SK-N-SH (cell line): ENCODE results near the gene SYNGR4. TPM values are rescaled to one million over a fixed set of nuclear protein-coding genes. Genes with fewer than 3 reads are reported as not detected.

Source experiments
- CTCF ChIA-PET: fragments of 300-600, 350-600 bp; formaldehyde crosslinking; extraction: SDS; loops from one replicate; lab custom pipeline; 2021; lab: Yijun Ruan, JAX
- POLR2A ChIA-PET: fragments of 350-600 bp; sonication (Branson Sonifier 250); formaldehyde crosslinking; extraction: SDS; loops from one replicate; lab custom pipeline; 2020; ENCODE audit warnings: antibody characterized with exemption, inconsistent platforms; lab: Yijun Ruan, JAX
- DNase-seq: peaks from one replicate; pipeline ENCODE4 v3.0.0; 2012
- H2AFZ ChIP-seq: fragments of 200-600 bp; sonication (generic); 2 replicates; pipeline ENCODE4 v1.8.1; 2016; ENCODE audit warnings: antibody characterized with exemption, mild to moderate bottlenecking, low read depth
- H3F3A ChIP-seq: fragments of 200-600 bp; sonication (generic); replicated peaks from 2 replicates; pipeline ENCODE3; 2016; ENCODE audit warnings: antibody characterized with exemption, mild to moderate bottlenecking; ENCODE audit not compliant: insufficient read depth
- H3K27ac ChIP-seq, 2 experiments: fragments of 200-500 bp in 1 of 2; fragments of 200-600 bp in 1 of 2; sonication (Bioruptor generic) in 1 of 2; sonication (generic), shearing (Covaris generic) in 1 of 2; 2 replicates each; pipeline versions ENCODE4 v1.5.1 to v1.6.1; 2014 to 2016; ENCODE audit warnings: low read depth in 2 of 2, inconsistent platforms in 1 of 2, low read length in 1 of 2, mild to moderate bottlenecking in 1 of 2, mixed read lengths in 1 of 2
- H3K27me3 ChIP-seq: fragments of 200-600 bp; sonication (generic), shearing (Covaris generic); 2 replicates; pipeline ENCODE4 v1.6.1; 2016; ENCODE audit warnings: mixed run types; ENCODE audit not compliant: insufficient read depth
- H3K36me3 ChIP-seq, 2 experiments: fragments of 200-500 bp in 1 of 2; fragments of 200-600 bp in 1 of 2; sonication (Bioruptor generic) in 1 of 2; sonication (generic) in 1 of 2; replicated peaks in 1 of 2; 2 replicates each; pipeline versions ENCODE3 to v1.5.1; 2014 to 2016; ENCODE audit warnings: low read length in 1 of 2, mild to moderate bottlenecking in 1 of 2; ENCODE audit not compliant: insufficient read depth in 2 of 2, control insufficient read depth in 1 of 2
- H3K4me1 ChIP-seq, 2 experiments: fragments of 200-500 bp in 1 of 2; fragments of 200-600 bp in 1 of 2; sonication (Bioruptor generic) in 1 of 2; sonication (generic), shearing (Covaris generic) in 1 of 2; 2 replicates each; pipeline versions ENCODE4 v1.5.1 to v1.6.1; 2014 to 2016; ENCODE audit warnings: low read depth in 1 of 2, low read length in 1 of 2, mixed run types in 1 of 2; ENCODE audit not compliant: insufficient read depth in 2 of 2, control insufficient read depth in 1 of 2
- H3K4me2 ChIP-seq: fragments of 200-600 bp; sonication (generic), shearing (Covaris generic); 2 replicates; pipeline ENCODE4 v1.6.1; 2017; ENCODE audit warnings: mixed run types
- H3K4me3 ChIP-seq, 2 experiments: fragments of 200-500 bp in 1 of 2; fragments of 200-600 bp in 1 of 2; sonication (Bioruptor generic) in 1 of 2; sonication (generic), shearing (Covaris generic) in 1 of 2; 2 replicates each; pipeline versions ENCODE4 v1.5.1 to v1.8.1; 2014 to 2016; ENCODE audit warnings: low read depth in 2 of 2, inconsistent platforms in 1 of 2, low read length in 1 of 2, mild to moderate bottlenecking in 1 of 2, mixed read lengths in 1 of 2, moderate library complexity in 1 of 2
- H3K79me2 ChIP-seq: fragments of 200-600 bp; sonication (generic); 2 replicates; pipeline ENCODE4 v1.8.1; 2017; ENCODE audit warnings: mild to moderate bottlenecking; ENCODE audit not compliant: insufficient read depth
- H3K9ac ChIP-seq: fragments of 200-600 bp; sonication (generic); 2 replicates; pipeline ENCODE4 v1.6.1; 2017; ENCODE audit warnings: mixed run types
- H3K9me2 ChIP-seq: fragments of 200-600 bp; sonication (generic); 2 replicates; pipeline ENCODE4 v1.6.1; 2017; ENCODE audit warnings: mixed run types
- H3K9me3 ChIP-seq: fragments of 200-600 bp; sonication (generic); 2 replicates; pipeline ENCODE4 v1.6.1; 2017; ENCODE audit warnings: mixed run types, mild to moderate bottlenecking, moderate library complexity
- H4K20me1 ChIP-seq: fragments of 200-600 bp; sonication (generic); 2 replicates; pipeline ENCODE4 v1.6.1; 2017; ENCODE audit warnings: mild to moderate bottlenecking, mixed run types; ENCODE audit not compliant: insufficient read depth
- CHD2 ChIP-seq: fragments of 150-350 bp; IDR thresholded peaks from 2 replicates; pipeline ENCODE4 v1.6.1; 2018; ENCODE audit warnings: low read length; ENCODE audit not compliant: partially characterized antibody
- CTCF ChIP-seq: fragments of 200-600 bp; sonication (generic); IDR thresholded peaks from 2 replicates; pipeline ENCODE4 v1.6.1; 2017; ENCODE audit warnings: antibody characterized with exemption, mild to moderate bottlenecking, moderate library complexity
- ELF1 ChIP-seq: IDR thresholded peaks from 2 replicates; pipeline ENCODE4 v1.4.0; 2012
- FOXJ3 ChIP-seq: sonication (generic); formaldehyde crosslinking; IDR thresholded peaks from 2 replicates; pipeline ENCODE4 v1.5.1; 2020; ENCODE audit warnings: mild to moderate bottlenecking, missing genetic modification reagents
- GABPA ChIP-seq: IDR thresholded peaks from 2 replicates; pipeline ENCODE4 v1.4.0; 2012; ENCODE audit warnings: low read depth, mild to moderate bottlenecking
- JUND ChIP-seq: IDR thresholded peaks from 2 replicates; pipeline ENCODE4 v1.4.0; 2012
- MAX ChIP-seq: IDR thresholded peaks from 2 replicates; pipeline ENCODE4 v1.4.0; 2012; ENCODE audit warnings: low read depth
- NFIC ChIP-seq: IDR thresholded peaks from 2 replicates; pipeline ENCODE4 v1.4.0; 2012; ENCODE audit warnings: borderline replicate concordance
- RFX5 ChIP-seq: IDR thresholded peaks from 2 replicates; pipeline ENCODE4 v1.6.1; 2012; ENCODE audit warnings: mild to moderate bottlenecking, improper control_type of control experiment, low read length
- TAF1 ChIP-seq: IDR thresholded peaks from 2 replicates; pipeline ENCODE4 v1.6.1; 2012; ENCODE audit warnings: low read depth, mild to moderate bottlenecking, low read length, moderate library complexity, borderline replicate concordance
- TCF12 ChIP-seq: IDR thresholded peaks from 2 replicates; pipeline ENCODE4 v1.4.0; 2012
- USF1 ChIP-seq: IDR thresholded peaks from 2 replicates; pipeline ENCODE4 v1.4.0; 2012; ENCODE audit warnings: low read depth, borderline replicate concordance
- WGBS: methylation state at CpG from one replicate; pipeline ENCODE4 v1.1.6; 2017; ENCODE audit warnings: low lambda C conversion rate; 5-methylcytosine and 5-hydroxymethylcytosine counted together
- polyA plus RNA-seq, 3 experiments: library from polyadenylated mRNA; depleted of rRNA; stranded (reverse); fragments of >200 nt; gene quantifications; 2 replicates each; pipeline ENCODE4 v1.2.3, GENCODE V29; 2012

Gene SYNGR4
- polyA plus RNA-seq, 1 of the 3 experiments (the other 2 are of a cell fraction), result 0.08 TPM

- CTCF ChIA-PET, result interaction anchor here (1.8 to 3.6 kb wide), 2 partner anchors 10 to 72 kb away, joined by 5 to 16 read pairs; partner anchors contain the start of gene KDELR1
- no peaks in the 10 kb centered on the region for H3K36me3 ChIP-seq
- 91% methylated on average over 5 of the region's 5 CpGs for WGBS
Measured at GRCh38 chr19:48401287-48401686, 37.1 kb downstream of the SYNGR4 start.

GRCh38 chr19:48403606-48404005 is 39.4 kb downstream of the SYNGR4 start:
- Histone ChIP-seq H2AFZ (peak overlapping the region; percentile 61; the same call in 1 of the 2 replicates), H3K27ac (no peak overlapping the region), H3F3A (peaks cover 8% of the 10 kb centered on the region), H3K9ac (no peak overlapping the region), H3K27me3 (no peaks in the 10 kb centered on the region), H3K36me3 (no peaks in the 10 kb centered on the region), H3K9me3 (no peaks in the 10 kb centered on the region), H3K4me3 (no peak overlapping the region), H3K79me2 (no peaks in the 10 kb centered on the region), H4K20me1 (no peaks in the 10 kb centered on the region), H3K9me2 (no peaks in the 10 kb centered on the region), H3K4me2 (no peak overlapping the region), H3K4me1 (no peaks in the 10 kb centered on the region; a peak in 1 of 4 replicates)
- ChIA-PET POLR2A (interaction anchor here (0.6 kb wide), 1 partner anchor 80 kb away, joined by 5 read pairs; no protein-coding TSS in a partner anchor), CTCF (interaction anchor here (1.0 to 3.6 kb wide), 4 partner anchors 12 to 185 kb away, joined by 3 to 16 read pairs (median 4); partner anchors contain the start of gene KDELR1)
- 64% methylated on average over 2 of the region's 3 CpGs for WGBS
- DNase-seq, result peak; percentile 91
- TF ChIP-seq JUND (no peak), TCF12 (no peak), GABPA (peak; percentile 64), ELF1 (peak; percentile 77), CHD2 (peak; percentile 86)
- TF ChIP-seq, all 33 proteins: peak for 3

More at GRCh38 chr19:48401287-48401686, 37.1 kb downstream of the SYNGR4 start:
- POLR2A ChIA-PET, result interaction anchor here (0.6 kb wide), 1 partner anchor 21 kb away, joined by 5 read pairs; no protein-coding TSS in a partner anchor
- TF ChIP-seq GABPA (no peak), RFX5 (no peak), USF1 (no peak), CTCF (no peak), NFIC (no peak), FOXJ3 (no peak), TAF1 (no peak), MAX (no peak)
- TF ChIP-seq, all 33 proteins: peak for 0
- no peak overlapping the region for H3K4me3 ChIP-seq
- H3K79me2 ChIP-seq, result no peaks in the 10 kb centered on the region
- peaks cover 4 to 19% of the 10 kb centered on the region in 2 experiments; a peak in 3 of 4 replicates for H3K4me1 ChIP-seq
- no peak overlapping the region for H3K4me2 ChIP-seq
- no peaks in the 10 kb centered on the region for H3K27me3 ChIP-seq
- H3K9me3 ChIP-seq, result no peaks in the 10 kb centered on the region
- no peak overlapping the region for H3K9ac ChIP-seq
- peaks cover 14% of the 10 kb centered on the region for H3F3A ChIP-seq
- no peak for DNase-seq
- no peaks in the 10 kb centered on the region for H4K20me1 ChIP-seq
- no peaks in the 10 kb centered on the region for H3K9me2 ChIP-seq
- no peak overlapping the region for H3K27ac ChIP-seq
- H2AFZ ChIP-seq, result no peak overlapping the region
